Gastrocnemius medialis (tissue), 4 donors: Measurements from ENCODE around the gene ZNF787.

Experiments
- POLR2A ChIP-seq, 2 donors: fragments of 450-650 bp; IDR thresholded peaks; one replicate each; pipeline ENCODE4 v1.6.1; 2017; ENCODE audit warnings: antibody characterized with exemption in 2 of 2, mild to moderate bottlenecking in 2 of 2, moderate library complexity in 2 of 2
- TF ChIP-seq, protein P1 (sequence below), 5 experiments: fragments of 450-650 bp in 3 of 5; fragments of 200-600 bp in 2 of 5; sonication (generic) in 2 of 5; IDR thresholded peaks in 4 of 5; conservative IDR thresholded peaks in 1 of 5; 1 replicate in 4 of 5; 2 replicates in 1 of 5; pipeline ENCODE4 v1.5.1; 2016 to 2019; ENCODE audit warnings: antibody characterized with exemption in 5 of 5, mild to moderate bottlenecking in 3 of 5, moderate library complexity in 3 of 5

DNA sequence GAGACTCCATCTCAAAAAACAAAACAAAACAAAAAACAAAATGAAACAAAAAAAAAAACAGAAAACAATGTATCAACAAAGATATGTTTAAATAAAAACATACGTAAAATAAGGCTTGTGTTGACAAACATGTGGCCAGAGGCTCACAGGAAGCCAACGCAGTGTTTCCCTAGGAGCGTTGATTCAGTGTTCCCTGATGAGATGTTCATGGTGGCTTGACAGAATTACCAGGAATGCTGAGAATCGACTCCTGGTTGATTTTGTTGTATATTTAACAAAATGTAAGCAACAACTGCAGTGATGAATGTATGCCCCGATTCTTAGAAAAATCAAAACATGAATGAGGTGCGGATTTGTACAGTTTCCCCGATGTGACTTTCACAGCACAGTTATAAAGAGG lies 8.9 kb upstream of the ZNF787 start:
- TF ChIP-seq, protein P1, sequence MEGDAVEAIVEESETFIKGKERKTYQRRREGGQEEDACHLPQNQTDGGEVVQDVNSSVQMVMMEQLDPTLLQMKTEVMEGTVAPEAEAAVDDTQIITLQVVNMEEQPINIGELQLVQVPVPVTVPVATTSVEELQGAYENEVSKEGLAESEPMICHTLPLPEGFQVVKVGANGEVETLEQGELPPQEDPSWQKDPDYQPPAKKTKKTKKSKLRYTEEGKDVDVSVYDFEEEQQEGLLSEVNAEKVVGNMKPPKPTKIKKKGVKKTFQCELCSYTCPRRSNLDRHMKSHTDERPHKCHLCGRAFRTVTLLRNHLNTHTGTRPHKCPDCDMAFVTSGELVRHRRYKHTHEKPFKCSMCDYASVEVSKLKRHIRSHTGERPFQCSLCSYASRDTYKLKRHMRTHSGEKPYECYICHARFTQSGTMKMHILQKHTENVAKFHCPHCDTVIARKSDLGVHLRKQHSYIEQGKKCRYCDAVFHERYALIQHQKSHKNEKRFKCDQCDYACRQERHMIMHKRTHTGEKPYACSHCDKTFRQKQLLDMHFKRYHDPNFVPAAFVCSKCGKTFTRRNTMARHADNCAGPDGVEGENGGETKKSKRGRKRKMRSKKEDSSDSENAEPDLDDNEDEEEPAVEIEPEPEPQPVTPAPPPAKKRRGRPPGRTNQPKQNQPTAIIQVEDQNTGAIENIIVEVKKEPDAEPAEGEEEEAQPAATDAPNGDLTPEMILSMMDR (IDR thresholded peaks at IDR 0.05 in 4 of 5, conservative IDR thresholded peaks at IDR 0.05 in 1 of 5), result no peak
- no peak for TF ChIP-seq POLR2A (IDR thresholded peaks at IDR 0.05)
